ENCODE data around the gene WDR20. TPM values are rescaled to one million over a fixed set of nuclear protein-coding genes. Genes with fewer than 3 reads are reported as not detected.
"Not testable (repeated sequence)": the region's sequence is repeated elsewhere in the genome, so short reads cannot be mapped to it uniquely, and the experiment has no call there.

WDR20 gene
- total RNA-seq (2014; rRNA removed; shearing (Covaris generic); ENCODE audit: low replicate concordance), result 11.2 and 11.8 TPM in 2 replicates

DNA sequence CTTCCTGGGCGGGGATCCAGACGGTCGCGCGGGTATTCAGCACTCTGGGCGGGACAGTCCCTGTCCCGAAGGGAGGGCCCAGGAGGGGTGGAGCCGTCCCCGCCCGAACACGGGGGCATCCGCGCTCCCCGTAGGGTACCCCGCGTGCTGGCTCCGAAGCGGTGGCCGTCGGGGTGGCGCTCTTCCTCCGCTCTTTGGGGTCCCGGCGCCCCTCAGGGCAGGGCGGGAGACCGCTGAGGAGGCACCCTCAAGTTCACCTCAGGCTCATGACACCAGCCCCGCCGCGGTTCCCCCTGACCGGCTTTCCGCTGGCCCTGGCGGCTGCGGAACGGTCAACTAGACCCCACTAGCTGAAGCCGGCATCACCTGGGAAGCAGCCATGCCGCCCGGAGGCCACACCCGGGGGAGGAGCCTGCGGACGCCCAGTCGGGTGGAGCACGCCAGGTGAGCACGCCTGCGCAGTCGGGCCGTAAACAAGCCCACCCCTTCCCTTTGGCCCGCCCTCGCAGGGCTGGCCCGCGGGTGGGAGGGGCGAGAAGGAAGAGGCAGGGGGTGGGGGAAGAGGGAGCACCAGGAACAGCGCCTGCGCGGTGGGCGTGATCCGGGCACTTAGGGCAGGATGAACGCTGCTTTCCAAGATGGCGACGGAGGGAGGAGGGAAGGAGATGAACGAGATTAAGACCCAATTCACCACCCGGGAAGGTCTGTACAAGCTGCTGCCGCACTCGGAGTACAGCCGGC, at the start of gene WDR20:
WDR20 (plus strand) TSS at position 612 of the 741 bp plus-strand sequence; CDS start at position 639, 27 bp downstream.
- Histone ChIP-seq H3K27me3 (no peaks in the 10 kb centered on the region), H3K9me3 (no peaks in the 10 kb centered on the region), H3K36me3 (no peaks in the 10 kb centered on the region), H3K4me3 (peak within 1 kb of the TSS; percentile 93)
- peak; percentile 91 for DNase-seq

DNA sequence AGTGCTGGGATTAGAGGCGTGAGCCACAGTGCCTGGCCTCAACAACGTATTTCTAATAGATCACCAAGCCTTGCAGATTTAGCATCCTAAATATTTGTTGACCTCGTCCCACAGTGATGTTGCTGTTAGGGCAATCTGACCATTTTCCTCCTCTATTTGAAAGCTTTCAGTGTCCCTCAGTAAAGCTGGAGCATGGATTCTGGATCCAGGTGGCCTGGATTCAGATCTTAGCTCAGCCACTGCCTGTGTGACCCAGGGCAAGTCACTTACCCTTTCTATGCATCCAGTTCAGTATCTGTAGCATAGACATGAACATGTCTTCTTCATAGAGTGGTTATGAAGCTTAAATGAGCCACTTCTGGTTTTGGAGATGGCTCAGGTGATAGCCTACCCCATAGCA, 49.0 kb upstream of the WDR20 start:
- no peaks in the 10 kb centered on the region for H3K27me3 ChIP-seq
- no peaks in the 10 kb centered on the region for H3K9me3 ChIP-seq
- peaks cover 6% of the 10 kb centered on the region for H3K36me3 ChIP-seq
- no peak overlapping the region for H3K4me3 ChIP-seq
- no peak for DNase-seq

DNA sequence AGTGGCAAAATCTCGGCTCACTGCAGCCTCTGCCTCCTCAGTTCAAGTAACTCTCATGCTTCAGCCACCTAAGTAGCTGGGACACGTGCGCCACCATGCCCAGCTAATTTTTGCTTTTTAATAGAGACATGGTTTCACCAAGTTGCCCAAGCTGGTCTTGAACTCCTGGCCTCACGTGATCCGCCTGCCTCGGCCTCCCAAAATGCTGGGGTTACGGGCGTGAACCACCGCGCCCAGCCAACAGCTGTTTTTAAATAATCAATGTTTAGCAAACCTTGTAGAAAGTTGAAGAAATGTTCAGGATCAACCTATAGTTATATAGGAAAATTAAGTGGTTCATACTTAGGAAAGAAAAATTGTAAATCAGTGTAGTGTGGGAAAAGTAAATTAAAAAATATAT, 46.9 kb upstream of the WDR20 start:
- no peak overlapping the region for H3K4me3 ChIP-seq
- no peak for DNase-seq
- H3K9me3 ChIP-seq, result no peaks in the 10 kb centered on the region
- no peaks in the 10 kb centered on the region for H3K27me3 ChIP-seq
- no peaks in the 10 kb centered on the region for H3K36me3 ChIP-seq

DNA sequence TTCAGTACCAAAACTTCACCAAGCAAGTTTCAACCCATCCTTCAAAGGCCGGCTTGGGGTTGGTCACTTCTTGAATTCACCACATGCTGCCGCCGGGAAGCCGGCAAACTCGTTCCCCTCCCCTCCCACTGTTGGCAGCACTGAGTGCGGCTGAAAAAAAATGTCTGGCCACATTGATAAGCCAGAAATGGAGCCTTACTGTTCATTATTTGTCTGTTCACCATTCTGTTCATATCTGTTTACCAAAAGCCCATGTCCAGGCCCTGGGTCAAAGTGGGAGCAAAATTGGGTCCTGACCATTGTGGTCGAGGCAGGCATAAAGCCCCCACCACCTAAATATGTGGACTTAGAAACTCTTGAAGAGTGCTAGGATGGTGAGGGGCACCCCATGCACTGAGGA, 45.6 kb upstream of the WDR20 start:
- Histone ChIP-seq H3K36me3 (no peaks in the 10 kb centered on the region), H3K4me3 (no peak overlapping the region), H3K27me3 (no peaks in the 10 kb centered on the region), H3K9me3 (no peaks in the 10 kb centered on the region)
- no peak for DNase-seq

DNA sequence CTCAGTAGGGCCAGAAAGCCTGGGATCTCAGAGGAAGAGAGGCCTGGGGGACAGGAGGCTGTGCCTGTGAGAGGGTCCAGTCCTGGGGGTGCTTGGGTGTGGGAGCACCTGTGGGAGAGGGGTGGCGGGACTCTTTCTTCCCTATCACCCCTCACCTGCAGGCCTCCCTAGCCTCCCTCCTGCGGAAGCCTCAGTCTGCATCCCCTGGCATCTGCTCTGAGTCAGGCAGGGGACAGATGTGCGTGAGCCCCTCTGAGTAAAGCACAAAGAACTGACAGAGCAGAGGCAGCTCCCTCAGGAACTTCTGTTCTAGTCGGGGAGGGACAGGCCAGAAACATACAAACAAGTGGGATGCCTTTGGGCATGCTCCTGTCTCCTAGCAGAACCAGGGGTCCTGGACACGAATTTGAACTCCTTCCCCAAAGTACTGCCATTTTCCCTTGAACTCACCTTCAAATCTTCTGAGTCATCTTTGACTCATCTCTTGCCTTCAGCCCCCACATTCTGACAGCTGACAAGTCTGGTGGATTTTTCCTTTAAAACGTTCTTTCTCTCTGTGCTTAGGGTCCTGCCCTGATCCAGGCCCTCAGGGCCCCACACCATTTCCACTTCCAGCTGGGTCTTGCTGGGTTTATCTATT, 44.3 kb upstream of the WDR20 start:
- Histone ChIP-seq H3K4me3 (no peak overlapping the region), H3K27me3 (no peaks in the 10 kb centered on the region), H3K9me3 (no peaks in the 10 kb centered on the region), H3K36me3 (no peaks in the 10 kb centered on the region)
- DNase-seq, result no peak

DNA sequence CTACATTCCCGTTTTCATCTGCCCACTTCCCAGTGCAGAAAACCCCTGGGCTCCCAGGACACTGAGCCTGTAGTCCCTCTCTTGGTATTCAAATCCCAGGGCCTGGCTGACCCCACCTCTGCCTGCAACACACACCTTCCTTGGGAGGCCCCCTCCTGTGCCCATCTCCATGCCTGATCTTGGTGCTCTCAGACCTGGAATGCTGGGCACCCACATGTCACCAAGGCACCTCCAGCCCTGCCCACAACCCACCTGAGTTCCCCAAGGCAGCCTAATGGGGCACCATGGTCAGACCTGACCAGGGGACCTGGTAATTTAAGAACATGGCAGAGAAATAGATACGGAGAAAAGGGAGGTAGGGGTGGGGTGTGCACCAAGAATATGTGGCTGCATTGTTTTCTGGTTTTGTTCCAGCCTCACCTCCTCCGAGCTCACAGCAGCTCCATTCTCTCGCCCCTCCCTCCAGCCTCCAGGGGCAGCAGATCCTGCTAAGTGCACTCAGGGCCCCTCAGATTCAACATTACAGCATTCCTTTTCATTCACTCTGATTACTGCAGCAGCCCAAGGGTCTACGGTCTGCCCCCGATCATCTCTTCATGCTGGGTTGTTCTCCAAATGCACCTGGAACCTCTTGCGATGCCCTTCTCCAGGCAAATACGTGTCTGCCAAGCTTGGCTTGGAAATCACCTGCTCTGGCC, 43.7 kb upstream of the WDR20 start:
- no peak for DNase-seq
- no peaks in the 10 kb centered on the region for H3K36me3 ChIP-seq
- H3K4me3 ChIP-seq, result no peak overlapping the region
- no peaks in the 10 kb centered on the region for H3K9me3 ChIP-seq
- no peaks in the 10 kb centered on the region for H3K27me3 ChIP-seq

GRCh38 chr14:102096569-102097188, 43.0 kb upstream of the WDR20 start:
- DNase-seq, result peak; percentile 50
- Histone ChIP-seq H3K9me3 (no peaks in the 10 kb centered on the region), H3K36me3 (no peaks in the 10 kb centered on the region), H3K27me3 (no peaks in the 10 kb centered on the region), H3K4me3 (no peak overlapping the region)

DNA sequence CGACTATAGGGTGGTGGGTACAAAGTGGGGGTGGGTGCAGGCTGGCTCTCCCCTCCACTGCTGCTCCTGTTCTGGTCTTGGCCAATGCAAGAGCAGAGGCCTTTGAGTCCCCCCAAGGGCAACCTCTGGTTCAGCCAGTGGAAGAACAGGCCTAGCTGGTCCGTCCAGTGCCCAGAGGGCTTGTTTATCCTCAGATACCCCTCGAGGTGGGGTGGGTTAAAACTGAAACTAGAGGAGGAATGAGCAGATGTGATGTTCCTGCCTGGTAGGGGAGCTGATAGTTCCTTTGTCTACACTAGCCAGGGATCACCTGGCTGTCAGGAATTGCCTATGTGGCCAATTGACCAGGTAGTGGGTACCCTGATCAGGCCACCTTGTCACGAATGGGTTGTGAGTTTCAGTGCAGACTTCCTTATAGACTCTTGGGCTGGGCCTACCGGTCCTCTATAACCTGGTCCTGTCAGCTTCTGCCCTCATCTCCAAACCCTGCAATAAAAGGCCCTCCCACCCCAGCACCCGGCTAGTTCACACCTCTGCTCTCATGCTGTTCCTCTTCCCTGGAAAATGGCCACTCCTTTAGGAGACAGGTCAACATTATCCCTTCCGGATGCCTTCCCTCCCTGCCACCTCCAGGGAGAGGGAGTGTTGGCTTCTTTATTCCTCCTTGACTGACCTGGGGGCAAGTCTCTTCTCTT, 42.1 kb upstream of the WDR20 start:
- Histone ChIP-seq H3K27me3 (no peaks in the 10 kb centered on the region), H3K9me3 (no peaks in the 10 kb centered on the region), H3K36me3 (no peaks in the 10 kb centered on the region), H3K4me3 (no peak overlapping the region)
- DNase-seq, result no peak

DNA sequence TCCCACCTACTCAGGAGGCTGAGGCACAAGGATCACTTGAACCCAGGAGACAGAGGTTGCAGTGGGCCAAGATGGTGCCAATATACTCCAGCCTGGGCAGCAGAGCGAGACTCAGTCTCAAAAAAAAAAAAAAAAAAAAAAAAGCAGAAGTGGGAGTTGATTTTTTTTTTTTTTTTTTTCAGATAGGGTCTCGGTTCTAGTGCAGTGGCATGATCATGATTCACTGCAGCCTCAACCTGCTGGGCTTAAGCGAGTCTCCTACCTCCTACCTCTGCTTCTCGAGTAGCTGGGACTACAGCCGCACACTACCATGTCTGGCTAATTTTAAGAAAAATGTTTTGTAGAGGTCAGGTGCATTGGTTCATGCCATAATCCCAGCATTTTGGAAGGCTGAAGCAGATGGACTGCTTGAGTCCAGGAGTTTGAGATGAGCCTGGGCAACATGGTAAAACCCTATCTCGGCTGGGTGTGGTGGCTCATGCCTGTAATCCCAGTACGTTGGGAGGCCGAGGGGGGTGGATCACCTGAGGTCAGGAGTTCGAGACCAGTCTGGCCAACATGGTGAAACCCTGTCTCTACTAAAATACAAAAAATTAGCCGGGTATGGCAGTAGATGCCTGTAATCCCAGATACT, 36.5 kb upstream of the WDR20 start:
- no peak for DNase-seq
- Histone ChIP-seq H3K36me3 (no peaks in the 10 kb centered on the region), H3K27me3 (no peaks in the 10 kb centered on the region), H3K4me3 (no peak overlapping the region), H3K9me3 (no peaks in the 10 kb centered on the region)

- H3K36me3 ChIP-seq, result no peaks in the 10 kb centered on the region
- H3K9me3 ChIP-seq, result no peaks in the 10 kb centered on the region
- DNase-seq, result no peak
- H3K27me3 ChIP-seq, result no peaks in the 10 kb centered on the region
- H3K4me3 ChIP-seq, result no peak overlapping the region
These were observed 34.3 kb upstream of the WDR20 start for GRCh38 chr14:102105369-102105768.

DNA sequence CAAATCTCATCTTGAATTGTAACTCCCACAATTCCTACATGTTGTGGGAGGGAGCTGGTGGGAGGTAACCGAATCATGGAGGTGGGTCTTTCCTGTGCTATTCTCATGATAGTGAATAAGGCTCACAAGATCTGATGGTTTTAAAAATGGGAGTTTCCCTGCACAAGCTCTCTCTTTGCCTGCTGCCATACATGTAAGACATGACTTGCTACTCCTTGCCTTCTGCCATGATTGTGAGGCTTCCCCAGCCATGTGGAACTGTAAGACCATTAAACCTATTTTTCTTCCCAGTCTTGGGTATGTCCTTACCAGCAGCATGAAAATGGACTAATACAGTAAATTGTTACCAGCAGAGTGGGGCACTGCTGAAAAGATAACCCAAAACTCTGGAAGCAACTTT, 30.4 kb upstream of the WDR20 start:
- not testable (repeated sequence) for H3K9me3 ChIP-seq, DNase-seq, H3K27me3 ChIP-seq, H3K4me3 ChIP-seq, H3K36me3 ChIP-seq

DNA sequence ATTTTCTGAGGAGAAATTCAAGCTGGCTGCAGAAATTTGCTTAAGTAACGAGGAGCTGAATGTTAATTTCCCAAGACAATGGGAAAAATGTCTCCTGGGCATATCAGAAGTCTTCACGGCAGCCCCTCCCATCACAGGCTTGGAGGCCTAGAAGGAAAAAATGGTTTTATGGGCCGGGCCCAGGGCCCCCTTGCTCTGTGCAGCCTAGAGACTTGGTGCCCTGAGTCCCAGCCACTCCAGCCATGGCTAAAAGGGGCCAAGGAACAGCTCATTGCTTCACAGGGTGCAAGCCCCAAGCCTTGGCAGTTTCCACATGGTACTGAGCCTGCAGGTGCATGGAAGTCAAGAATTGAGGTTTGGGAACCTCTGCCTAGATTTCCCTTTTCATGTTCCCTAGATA, 28.6 kb upstream of the WDR20 start:
- Histone ChIP-seq H3K9me3 (no peaks in the 10 kb centered on the region), H3K36me3 (no peaks in the 10 kb centered on the region), H3K4me3 (no peak overlapping the region), H3K27me3 (no peaks in the 10 kb centered on the region)
- no peak for DNase-seq

GRCh38 chr14:102116361-102117180, 23.1 kb upstream of the WDR20 start:
- DNase-seq, result no peak

DNA sequence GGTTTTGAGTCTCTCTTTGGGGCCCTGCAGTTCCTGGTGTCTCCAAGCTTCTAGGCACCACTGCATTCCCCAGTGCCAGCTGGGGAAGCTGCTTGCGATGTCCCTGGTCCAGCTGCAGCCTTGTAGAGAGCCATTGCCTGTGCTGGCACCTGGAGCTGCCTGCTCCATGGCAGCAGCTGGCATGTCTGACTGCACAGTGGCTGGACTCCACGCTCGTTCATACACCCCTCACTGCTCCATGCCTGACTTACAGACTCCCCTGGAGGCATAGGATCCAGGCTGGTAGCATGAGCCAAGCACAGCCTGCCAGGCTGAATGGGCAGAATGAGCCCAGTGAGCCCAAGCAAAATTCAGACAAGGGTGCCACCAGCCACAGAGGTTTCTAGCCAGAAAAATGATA, 21.8 kb upstream of the WDR20 start:
- Histone ChIP-seq H3K9me3 (no peaks in the 10 kb centered on the region), H3K27me3 (no peaks in the 10 kb centered on the region)

More at GRCh38 chr14:102116361-102117180, 23.1 kb upstream of the WDR20 start:
- no peak overlapping the region for H3K4me3 ChIP-seq
- no peaks in the 10 kb centered on the region for H3K27me3 ChIP-seq
- no peaks in the 10 kb centered on the region for H3K36me3 ChIP-seq
- no peaks in the 10 kb centered on the region for H3K9me3 ChIP-seq

GRCh38 chr14:102120888-102121287, 18.8 kb upstream of the WDR20 start:
- no peak for DNase-seq

More for the DNA sequence above, 21.8 kb upstream of the WDR20 start:
- no peak overlapping the region for H3K4me3 ChIP-seq
- H3K36me3 ChIP-seq, result no peaks in the 10 kb centered on the region
- no peak for DNase-seq

More at GRCh38 chr14:102120888-102121287, 18.8 kb upstream of the WDR20 start:
- Histone ChIP-seq H3K9me3 (no peaks in the 10 kb centered on the region), H3K36me3 (no peaks in the 10 kb centered on the region), H3K27me3 (no peaks in the 10 kb centered on the region), H3K4me3 (no peak overlapping the region)

All from MG63 (cell line).